HAP-1 (cell line): ENCODE results near the gene PACRG.

Source experiments
- DNase-seq, 2 experiments: peaks; one replicate each; pipeline ENCODE4 v3.0.0-alpha.2; 2016 to 2020; ENCODE audit warnings: low spot score in 2 of 2
- H3K27me3 ChIP-seq: fragments of 250-450 bp; sonication (Bioruptor Pico); 2 replicates; pipeline ENCODE4 v1.5.1; 2020; ENCODE audit warnings: low read depth, mild to moderate bottlenecking, moderate library complexity
- H3K36me3 ChIP-seq: fragments of 250-450 bp; sonication (Bioruptor Pico); replicated peaks from 2 replicates; pipeline ENCODE4 v1.5.1; 2020; ENCODE audit warnings: mild to moderate bottlenecking
- H3K4me1 ChIP-seq: fragments of 250-450 bp; sonication (Bioruptor Pico); 2 replicates; pipeline ENCODE4 v1.5.1; 2020; ENCODE audit warnings: mild to moderate bottlenecking
- H3K4me3 ChIP-seq: fragments of 250-450 bp; sonication (Bioruptor Pico); 2 replicates; pipeline ENCODE4 v1.5.1; 2020; ENCODE audit warnings: mild to moderate bottlenecking, moderate library complexity
- H3K9me3 ChIP-seq: fragments of 250-450 bp; sonication (Bioruptor Pico); 2 replicates; pipeline ENCODE4 v1.5.1; 2020; ENCODE audit warnings: mild to moderate bottlenecking, moderate library complexity
- in situ Hi-C: fragments of 300-500 bp; cut with MboI; formaldehyde crosslinking; loops from 3 replicates; pipeline ENCODE4 v1.14.3; 2020; ENCODE audit warnings: low sequenced_read_pairs, inconsistent platforms, mixed read lengths

The PACRG gene

GRCh38 chr6:162770955-162771354 lies 43.2 kb downstream of the PACRG start:
- 0 out of 2 replicates have a peak, but pooled peaks cover 3% of the 10 kb centered on the region for H3K4me1 ChIP-seq
- DNase-seq: no peak
- H3K27me3 ChIP-seq: no peaks in the 10 kb centered on the region
- in situ Hi-C loops: no loop called here
- H3K9me3 ChIP-seq: no peaks in the 10 kb centered on the region
- no peak overlapping the region for H3K4me3 ChIP-seq
- no peaks in the 10 kb centered on the region for H3K36me3 ChIP-seq

- Histone ChIP-seq H3K4me1 (0 out of 2 replicates have a peak, but pooled peaks cover 3% of the 10 kb centered on the region), H3K27me3 (no peaks in the 10 kb centered on the region), H3K4me3 (no peak overlapping the region), H3K36me3 (no peaks in the 10 kb centered on the region), H3K9me3 (no peaks in the 10 kb centered on the region)
- peak in 1 of 2 experiments; percentile 17 for DNase-seq
- in situ Hi-C loops: no loop called here
Observed at GRCh38 chr6:162772466-162772865, 44.7 kb downstream of the PACRG start.

GRCh38 chr6:162773996-162774395 lies 46.2 kb downstream of the PACRG start:
- in situ Hi-C loops: no loop called here
- H3K9me3 ChIP-seq: no peaks in the 10 kb centered on the region

GRCh38 chr6:162777091-162777490 lies 49.3 kb downstream of the PACRG start:
- no peaks in the 10 kb centered on the region for H3K27me3 ChIP-seq
- in situ Hi-C loops: no loop called here
- H3K4me3 ChIP-seq: no peak overlapping the region
- H3K4me1 ChIP-seq: 0 out of 2 replicates have a peak, but pooled peaks cover 2% of the 10 kb centered on the region
- no peak for DNase-seq
- no peaks in the 10 kb centered on the region for H3K36me3 ChIP-seq
- H3K9me3 ChIP-seq: no peaks in the 10 kb centered on the region

More at GRCh38 chr6:162773996-162774395, 46.2 kb downstream of the PACRG start:
- Histone ChIP-seq H3K4me1 (0 out of 2 replicates have a peak, but pooled peaks cover 3% of the 10 kb centered on the region), H3K27me3 (no peaks in the 10 kb centered on the region), H3K36me3 (no peaks in the 10 kb centered on the region), H3K4me3 (no peak overlapping the region)
- DNase-seq: no peak

GRCh38 chr6:162778603-162779002 lies 50.8 kb downstream of the PACRG start:
- in situ Hi-C loops: no loop called here
- H3K4me3 ChIP-seq: no peak overlapping the region
- no peaks in the 10 kb centered on the region for H3K27me3 ChIP-seq
- H3K36me3 ChIP-seq: no peaks in the 10 kb centered on the region
- no peak for DNase-seq
- no peaks in the 10 kb centered on the region for H3K9me3 ChIP-seq
- H3K4me1 ChIP-seq: no peaks in the 10 kb centered on the region

GRCh38 chr6:162785632-162786242 lies 58.0 kb downstream of the PACRG start:
- Histone ChIP-seq H3K9me3 (0 out of 2 replicates have a peak, but pooled peaks cover 2% of the 10 kb centered on the region), H3K4me3 (no peak overlapping the region), H3K27me3 (no peaks in the 10 kb centered on the region), H3K4me1 (no peaks in the 10 kb centered on the region), H3K36me3 (no peaks in the 10 kb centered on the region)
- in situ Hi-C loops: no loop called here
- no peak for DNase-seq

GRCh38 chr6:162798546-162799266 lies 70.9 kb downstream of the PACRG start:
- Histone ChIP-seq H3K9me3 (no peaks in the 10 kb centered on the region), H3K4me3 (no peak overlapping the region), H3K4me1 (no peaks in the 10 kb centered on the region), H3K27me3 (no peaks in the 10 kb centered on the region), H3K36me3 (no peaks in the 10 kb centered on the region)
- no peak for DNase-seq
- in situ Hi-C loops: no loop called here

- Histone ChIP-seq H3K27me3 (no peaks in the 10 kb centered on the region), H3K4me1 (no peaks in the 10 kb centered on the region), H3K4me3 (no peak overlapping the region), H3K36me3 (no peaks in the 10 kb centered on the region), H3K9me3 (no peaks in the 10 kb centered on the region)
- DNase-seq: no peak
- in situ Hi-C loops: no loop called here
Observed at GRCh38 chr6:162814426-162814973, 86.7 kb downstream of the PACRG start.

- H3K4me3 ChIP-seq: no peak overlapping the region
- no peaks in the 10 kb centered on the region for H3K36me3 ChIP-seq
- in situ Hi-C loops: no loop called here
- DNase-seq: no peak
- no peaks in the 10 kb centered on the region for H3K9me3 ChIP-seq
- no peaks in the 10 kb centered on the region for H3K27me3 ChIP-seq
- H3K4me1 ChIP-seq: no peaks in the 10 kb centered on the region
Observed at GRCh38 chr6:162817196-162817595, 89.4 kb downstream of the PACRG start.

GRCh38 chr6:162819284-162819683 lies 91.5 kb downstream of the PACRG start:
- in situ Hi-C loops: no loop called here
- no peaks in the 10 kb centered on the region for H3K36me3 ChIP-seq
- peaks cover 3% of the 10 kb centered on the region for H3K4me1 ChIP-seq
- no peak for DNase-seq
- H3K9me3 ChIP-seq: no peaks in the 10 kb centered on the region
- no peak overlapping the region for H3K4me3 ChIP-seq
- H3K27me3 ChIP-seq: no peaks in the 10 kb centered on the region

GRCh38 chr6:162821102-162821501 lies 93.3 kb downstream of the PACRG start:
- H3K4me1 ChIP-seq: peaks cover 8% of the 10 kb centered on the region
- in situ Hi-C loops: no loop called here
- H3K27me3 ChIP-seq: no peaks in the 10 kb centered on the region
- H3K4me3 ChIP-seq: no peak overlapping the region
- H3K36me3 ChIP-seq: no peaks in the 10 kb centered on the region
- DNase-seq: no peak
- H3K9me3 ChIP-seq: no peaks in the 10 kb centered on the region

GRCh38 chr6:162825597-162825996 lies 97.8 kb downstream of the PACRG start:
- Histone ChIP-seq H3K9me3 (no peaks in the 10 kb centered on the region), H3K27me3 (no peaks in the 10 kb centered on the region), H3K36me3 (no peaks in the 10 kb centered on the region), H3K4me3 (no peak overlapping the region), H3K4me1 (peaks cover 8% of the 10 kb centered on the region)
- in situ Hi-C loops: no loop called here
- no peak for DNase-seq

GRCh38 chr6:162829013-162829742 lies 101.4 kb downstream of the PACRG start:
- Histone ChIP-seq H3K36me3 (no peaks in the 10 kb centered on the region), H3K27me3 (no peaks in the 10 kb centered on the region), H3K4me1 (peaks cover 15% of the 10 kb centered on the region), H3K9me3 (peaks cover 3% of the 10 kb centered on the region; the same call in 1 of the 2 replicates), H3K4me3 (no peak overlapping the region)
- no peak for DNase-seq
- in situ Hi-C loops: no loop called here

- Histone ChIP-seq H3K36me3 (no peaks in the 10 kb centered on the region), H3K4me3 (no peak overlapping the region), H3K4me1 (peaks cover 9% of the 10 kb centered on the region), H3K9me3 (peaks cover 3% of the 10 kb centered on the region; the same call in 1 of the 2 replicates), H3K27me3 (no peaks in the 10 kb centered on the region)
- DNase-seq: no peak
- in situ Hi-C loops: no loop called here
Observed at GRCh38 chr6:162833776-162834175, 106.0 kb downstream of the PACRG start.
